Gastrocnemius medialis (tissue), 4 donors: ENCODE measurements around the gene ZNF641.

Experiments
- CTCF ChIP-seq, 5 experiments: fragments of 450-650 bp in 3 of 5; fragments of 200-600 bp in 2 of 5; sonication (generic) in 2 of 5; IDR thresholded peaks in 4 of 5; conservative IDR thresholded peaks in 1 of 5; 1 replicate in 4 of 5; 2 replicates in 1 of 5; pipeline ENCODE4 v1.5.1; 2016 to 2019; ENCODE audit warnings: antibody characterized with exemption in 5 of 5, mild to moderate bottlenecking in 3 of 5, moderate library complexity in 3 of 5
- POLR2A ChIP-seq, 2 donors: fragments of 450-650 bp; IDR thresholded peaks; one replicate each; pipeline ENCODE4 v1.6.1; 2017; ENCODE audit warnings: antibody characterized with exemption in 2 of 2, mild to moderate bottlenecking in 2 of 2, moderate library complexity in 2 of 2

- TF ChIP-seq CTCF (IDR thresholded peaks at IDR 0.05 in 4 of 5, conservative IDR thresholded peaks at IDR 0.05 in 1 of 5) (no peak), POLR2A (IDR thresholded peaks at IDR 0.05) (no peak)
These were observed 39.3 kb upstream of the ZNF641 start for GRCh38 chr12:48390026-48390425.
